SKM-1 treated with dmso at 0.1 percent for 144 hours (cell line): ENCODE data around the gene FOXJ2.
"Not testable (repeated sequence)": the region's sequence is repeated elsewhere in the genome, so short reads cannot be mapped to it uniquely, and the experiment has no call there.

Experiments
- DNase-seq: peaks from one replicate; lab custom pipeline; 2025; ENCODE audit not compliant: unreplicated experiment; lab: John Stamatoyannopoulos, UW

The FOXJ2 gene

GRCh38 chr12:8064131-8064530 lies 31.6 kb downstream of the FOXJ2 start:
- no peak for DNase-seq

GRCh38 chr12:8065991-8066594 lies 33.6 kb downstream of the FOXJ2 start, which contains the start of gene C3AR1:
TSS of gene C3AR1 (minus strand) at chr12:8066359. CDS start at chr12:8060185, 6,174 bp downstream.
- peak; percentile 79 for DNase-seq

- DNase-seq, result no peak
These were observed 37.1 kb downstream of the FOXJ2 start for GRCh38 chr12:8069582-8069981.

- DNase-seq, result not testable (repeated sequence)
These were observed 39.3 kb downstream of the FOXJ2 start for GRCh38 chr12:8071820-8072219.

GRCh38 chr12:8075935-8076334 lies 43.4 kb downstream of the FOXJ2 start:
- no peak for DNase-seq

- no peak for DNase-seq
These were observed 43.9 kb downstream of the FOXJ2 start for GRCh38 chr12:8076366-8076765.

- DNase-seq, result no peak
These were observed 44.7 kb downstream of the FOXJ2 start for GRCh38 chr12:8077207-8077606.

- no peak for DNase-seq
These were observed 45.9 kb downstream of the FOXJ2 start for GRCh38 chr12:8078398-8078797.

- no peak for DNase-seq
These were observed 46.4 kb downstream of the FOXJ2 start for GRCh38 chr12:8078916-8079315.

- DNase-seq, result peak; percentile 30
These were observed 47.6 kb downstream of the FOXJ2 start for GRCh38 chr12:8080120-8080519.

GRCh38 chr12:8081251-8081920 lies 48.9 kb downstream of the FOXJ2 start:
- DNase-seq, result no peak

- DNase-seq, result no peak
These were observed 50.2 kb downstream of the FOXJ2 start for GRCh38 chr12:8082808-8083100.

GRCh38 chr12:8084351-8084750 lies 51.8 kb downstream of the FOXJ2 start:
- not testable (repeated sequence) for DNase-seq

- DNase-seq, result no peak
These were observed 55.1 kb downstream of the FOXJ2 start for GRCh38 chr12:8087666-8088065.

- DNase-seq, result no peak
These were observed 56.1 kb downstream of the FOXJ2 start for GRCh38 chr12:8088574-8088973.

- DNase-seq, result not testable (repeated sequence)
These were observed 56.8 kb downstream of the FOXJ2 start for GRCh38 chr12:8089277-8089676.

GRCh38 chr12:8089716-8090115 lies 57.2 kb downstream of the FOXJ2 start:
- DNase-seq, result no peak

GRCh38 chr12:8093291-8093690 lies 60.8 kb downstream of the FOXJ2 start:
- no peak for DNase-seq

- DNase-seq, result peak; percentile 8
These were observed 63.9 kb downstream of the FOXJ2 start for GRCh38 chr12:8096281-8096915.

- DNase-seq, result no peak
These were observed 66.7 kb downstream of the FOXJ2 start for GRCh38 chr12:8099235-8099634.
